SK-N-SH (cell line): ENCODE measurements around the gene CNTNAP2. TPM values are rescaled to one million over a fixed set of nuclear protein-coding genes. Genes with fewer than 3 reads are reported as not detected.

ENCODE experiments used
- CHD2 ChIP-seq: fragments of 150-350 bp; IDR thresholded peaks from 2 replicates; pipeline ENCODE4 v1.6.1; 2018; ENCODE audit warnings: low read length; ENCODE audit not compliant: partially characterized antibody
- CTCF ChIP-seq: fragments of 200-600 bp; sonication (generic); IDR thresholded peaks from 2 replicates; pipeline ENCODE4 v1.6.1; 2017; ENCODE audit warnings: antibody characterized with exemption, mild to moderate bottlenecking, moderate library complexity
- ELF1 ChIP-seq: IDR thresholded peaks from 2 replicates; pipeline ENCODE4 v1.4.0; 2012
- EZH2phosphoT487 ChIP-seq: fragments of 200-600 bp; sonication (generic); IDR thresholded peaks from 2 replicates; pipeline ENCODE4 v1.6.1; 2017; ENCODE audit warnings: low read depth, mixed run types, mild to moderate bottlenecking, antibody characterized with exemption, moderate library complexity, borderline replicate concordance
- FOSL2 ChIP-seq: IDR thresholded peaks from 2 replicates; pipeline ENCODE4 v1.4.0; 2012; ENCODE audit warnings: low read depth, mild to moderate bottlenecking, moderate library complexity, borderline replicate concordance
- GABPA ChIP-seq: IDR thresholded peaks from 2 replicates; pipeline ENCODE4 v1.4.0; 2012; ENCODE audit warnings: low read depth, mild to moderate bottlenecking
- IRF3 ChIP-seq: fragments of 150-350 bp; IDR thresholded peaks from 2 replicates; pipeline ENCODE4 v1.6.1; 2016; ENCODE audit warnings: mild to moderate bottlenecking, low read depth, low read length
- MEF2A ChIP-seq: IDR thresholded peaks from 2 replicates; pipeline ENCODE4 v1.4.0; 2012; ENCODE audit warnings: low read depth, borderline replicate concordance
- MXI1 ChIP-seq: IDR thresholded peaks from 2 replicates; pipeline ENCODE4 v1.6.1; 2012; ENCODE audit warnings: mild to moderate bottlenecking, low read depth, low read length, improper control_type of control experiment
- NFIC ChIP-seq: IDR thresholded peaks from 2 replicates; pipeline ENCODE4 v1.4.0; 2012; ENCODE audit warnings: borderline replicate concordance
- NRF1 ChIP-seq: IDR thresholded peaks from 2 replicates; pipeline ENCODE4 v1.6.1; 2012; ENCODE audit warnings: low read depth, mild to moderate bottlenecking, low read length
- PBX3 ChIP-seq: IDR thresholded peaks from 2 replicates; pipeline ENCODE4; 2012
- POLR2AphosphoS5 ChIP-seq: IDR thresholded peaks from 2 replicates; pipeline ENCODE4 v1.6.1; 2012; ENCODE audit warnings: low read depth, low read length
- RCOR1 ChIP-seq: fragments of 150-350 bp; IDR thresholded peaks from 2 replicates; pipeline ENCODE4 v1.6.1; 2017; ENCODE audit warnings: antibody characterized with exemption, low read length
- REST ChIP-seq: IDR thresholded peaks from 2 replicates; pipeline ENCODE4 v1.6.1; 2012; ENCODE audit warnings: mild to moderate bottlenecking, low read depth, low read length, moderate library complexity
- RXRA ChIP-seq: IDR thresholded peaks from 2 replicates; pipeline ENCODE4 v1.4.0; 2012; ENCODE audit warnings: low read depth, mild to moderate bottlenecking, borderline replicate concordance
- USF1 ChIP-seq: IDR thresholded peaks from 2 replicates; pipeline ENCODE4 v1.4.0; 2012; ENCODE audit warnings: low read depth, borderline replicate concordance
- USF2 ChIP-seq: fragments of 150-350 bp; IDR thresholded peaks from 2 replicates; pipeline ENCODE4 v1.6.1; 2017; ENCODE audit warnings: antibody characterized with exemption, low read length, low read depth, borderline replicate concordance
- polyA plus RNA-seq, 3 experiments: library from polyadenylated mRNA; depleted of rRNA; stranded (reverse); fragments of >200 nt; gene quantifications; 2 replicates each; pipeline ENCODE4 v1.2.3, GENCODE V29; 2012

CNTNAP2 gene
- polyA plus RNA-seq, 1 of the 3 experiments (the other 2 are of a cell fraction) = 3.4 TPM

- no peak for TF ChIP-seq REST
- no peak for TF ChIP-seq USF1
- no peak for TF ChIP-seq GABPA
- TF ChIP-seq RXRA = no peak
- TF ChIP-seq EZH2phosphoT487 = no peak
- TF ChIP-seq USF2 = no peak
- TF ChIP-seq MEF2A = no peak
- TF ChIP-seq ELF1 = no peak
- TF ChIP-seq CTCF = no peak
- TF ChIP-seq PBX3 = no peak
- no peak; the same call in 1 of the 2 replicates for TF ChIP-seq MXI1
- TF ChIP-seq NRF1 = no peak
- TF ChIP-seq IRF3 = no peak
- TF ChIP-seq POLR2AphosphoS5 = no peak
- no peak for TF ChIP-seq NFIC
- TF ChIP-seq FOSL2 = no peak
- TF ChIP-seq CHD2 = peak; percentile 86
- TF ChIP-seq RCOR1 = peak; percentile 100
- TF ChIP-seq, all 33 proteins: peak for 7
These were observed 727.8 kb downstream of the CNTNAP2 start (continued) for GRCh38 chr7:146844405-146844804.
